ENCODE results near the gene CPEB2. TPM values are rescaled to one million over a fixed set of nuclear protein-coding genes. Genes with fewer than 3 reads are reported as not detected.
"Not testable (repeated sequence)": the region's sequence is repeated elsewhere in the genome, so short reads cannot be mapped to it uniquely, and the experiment has no call there.

CPEB2 gene
- total RNA-seq, 1 donor from 2014 or later = 21.5 TPM

GRCh38 chr4:15054541-15054940 is 52.3 kb downstream of the CPEB2 start:
- no peak for DNase-seq

- DNase-seq = no peak
Measured at GRCh38 chr4:15060213-15060612, 57.9 kb downstream of the CPEB2 start.

- no peak for DNase-seq
Measured at GRCh38 chr4:15063341-15063740, 61.1 kb downstream of the CPEB2 start.

GRCh38 chr4:15065516-15065915 is 63.2 kb downstream of the CPEB2 start:
- no peak for DNase-seq

GRCh38 chr4:15066140-15066539 is 63.9 kb downstream of the CPEB2 start:
- DNase-seq = no peak

GRCh38 chr4:15068298-15068697 is 66.0 kb downstream of the CPEB2 start:
- DNase-seq = no peak

GRCh38 chr4:15075875-15076274 is 73.6 kb downstream of the CPEB2 start:
- no peak for DNase-seq

GRCh38 chr4:15077969-15078368 is 75.7 kb downstream of the CPEB2 start:
- no peak for DNase-seq

GRCh38 chr4:15078682-15079642 is 76.7 kb downstream of the CPEB2 start:
- DNase-seq = no peak

- no peak for DNase-seq
Measured at GRCh38 chr4:15084780-15085179, 82.5 kb downstream of the CPEB2 start.

GRCh38 chr4:15085762-15086161 is 83.5 kb downstream of the CPEB2 start:
- DNase-seq = not testable (repeated sequence)

GRCh38 chr4:15086259-15086658 is 84.0 kb downstream of the CPEB2 start:
- DNase-seq = not testable (repeated sequence)

GRCh38 chr4:15088394-15089035 is 86.2 kb downstream of the CPEB2 start:
- DNase-seq = no peak

- DNase-seq = no peak
Measured at GRCh38 chr4:15089979-15090378, 87.7 kb downstream of the CPEB2 start.

- no peak for DNase-seq
Measured at GRCh38 chr4:15100380-15100779, 98.1 kb downstream of the CPEB2 start.

- no peak for DNase-seq
Measured at GRCh38 chr4:15100994-15101695, 98.9 kb downstream of the CPEB2 start.

GRCh38 chr4:15104825-15105224 is 102.5 kb downstream of the CPEB2 start:
- DNase-seq = no peak

GRCh38 chr4:15106399-15106798 is 104.1 kb downstream of the CPEB2 start:
- DNase-seq = no peak

- no peak for DNase-seq
Measured at GRCh38 chr4:15109600-15109999, 107.3 kb downstream of the CPEB2 start.

GRCh38 chr4:15110120-15110571 is 107.9 kb downstream of the CPEB2 start:
- no peak for DNase-seq

- no peak for DNase-seq
Measured at GRCh38 chr4:15116509-15117079, 114.3 kb downstream of the CPEB2 start.

GRCh38 chr4:15117270-15117946 is 115.1 kb downstream of the CPEB2 start:
- DNase-seq = no peak

Measured in skin of body (tissue), 2 donors.